GM18868 (cell line): Measurements from ENCODE around the gene TCTN1.
"Not testable (repeated sequence)": the region's sequence is repeated elsewhere in the genome, so short reads cannot be mapped to it uniquely, and the experiment has no call there.

Experiments used
- ATAC-seq: cut with Tn5 transposase; IDR thresholded peaks from one replicate; pipeline ENCODE4 v1.9.1; 2021; ENCODE audit warnings: mild to moderate bottlenecking, moderate library complexity; ENCODE audit not compliant: unreplicated experiment

TCTN1 gene

DNA sequence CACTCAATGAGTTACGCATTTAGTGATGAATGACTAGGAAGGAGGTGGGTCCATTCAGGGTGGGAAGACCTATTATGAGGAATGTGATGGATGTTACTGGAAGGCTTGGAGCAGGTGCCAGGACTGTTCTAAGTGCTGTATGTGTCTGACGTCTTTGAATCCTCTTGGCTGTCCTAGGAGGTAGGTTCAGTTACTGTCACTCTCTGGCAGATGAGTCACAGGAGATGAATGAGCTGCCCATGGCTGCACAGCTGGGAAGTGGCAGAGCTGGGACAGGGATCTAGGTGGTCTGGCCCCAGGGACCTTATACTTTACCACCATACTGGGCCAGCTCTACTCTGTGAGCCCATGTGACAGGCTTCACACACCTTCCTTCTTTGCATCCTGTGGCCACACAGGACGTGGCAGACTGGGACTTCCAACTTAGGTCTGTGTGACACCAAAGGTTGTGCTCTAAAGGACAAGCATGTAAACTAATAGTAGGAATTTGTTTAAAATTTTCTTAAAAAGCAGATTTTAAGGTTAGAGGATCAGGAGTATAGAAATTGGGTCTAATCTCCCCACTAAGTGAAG lies 24.0 kb downstream of the TCTN1 start:
- peak; percentile 44 for ATAC-seq

DNA sequence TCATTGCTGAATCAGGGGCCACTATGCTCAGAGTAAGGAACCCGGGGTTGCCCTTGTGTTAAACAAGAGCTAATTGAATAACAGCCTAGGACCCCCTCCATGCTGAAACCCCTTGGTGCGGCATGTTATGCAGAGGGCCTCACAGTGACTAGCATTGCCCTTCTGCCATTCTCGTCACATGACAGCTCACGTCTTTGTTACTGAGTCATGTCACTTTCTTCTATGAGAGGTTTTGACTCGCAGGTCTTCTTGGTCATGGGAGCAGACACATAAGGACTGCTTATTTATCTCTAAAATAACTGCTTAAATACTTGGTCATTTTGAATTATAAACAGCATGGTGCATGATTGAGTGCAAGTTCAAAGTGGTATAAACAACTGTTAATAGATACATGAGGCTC lies 24.9 kb downstream of the TCTN1 start:
- no peak for ATAC-seq

DNA sequence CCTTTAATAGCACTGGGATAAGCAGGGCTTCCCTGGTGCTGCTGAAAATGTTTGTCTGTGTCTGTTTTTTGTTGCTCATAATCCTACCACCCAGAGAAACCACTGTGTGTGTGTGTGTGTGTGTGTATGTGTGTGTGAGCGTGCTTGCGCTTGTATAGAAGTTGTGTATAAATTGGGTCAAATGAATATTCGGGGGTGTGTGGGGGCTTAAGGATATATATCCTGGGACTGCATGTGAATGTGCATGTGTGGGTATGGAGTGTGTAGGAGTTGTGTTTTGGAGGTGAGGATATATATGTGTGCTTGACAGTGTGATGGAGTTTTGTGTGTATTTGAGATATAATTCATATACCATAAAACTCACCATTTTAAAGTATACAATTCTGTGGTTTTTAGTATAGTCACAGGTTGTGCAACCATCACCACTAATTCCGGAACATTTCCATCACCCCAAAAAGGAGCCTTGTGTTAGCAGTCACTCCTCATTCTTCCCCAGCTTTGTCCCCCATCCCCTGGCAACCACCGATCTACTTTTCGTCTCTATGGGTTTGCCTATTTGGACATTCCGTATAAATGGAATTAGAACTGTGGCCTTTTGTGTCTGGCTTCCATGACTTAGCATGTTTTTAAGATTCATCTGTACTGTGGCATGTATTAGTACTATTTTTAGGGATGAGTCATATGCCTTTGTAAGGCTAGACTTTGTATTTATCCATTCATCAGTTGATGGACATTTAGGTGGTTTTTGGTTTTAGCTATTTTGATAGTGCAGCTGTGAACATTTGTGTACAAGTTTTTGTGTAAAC lies 25.6 kb downstream of the TCTN1 start:
- ATAC-seq = no peak

DNA sequence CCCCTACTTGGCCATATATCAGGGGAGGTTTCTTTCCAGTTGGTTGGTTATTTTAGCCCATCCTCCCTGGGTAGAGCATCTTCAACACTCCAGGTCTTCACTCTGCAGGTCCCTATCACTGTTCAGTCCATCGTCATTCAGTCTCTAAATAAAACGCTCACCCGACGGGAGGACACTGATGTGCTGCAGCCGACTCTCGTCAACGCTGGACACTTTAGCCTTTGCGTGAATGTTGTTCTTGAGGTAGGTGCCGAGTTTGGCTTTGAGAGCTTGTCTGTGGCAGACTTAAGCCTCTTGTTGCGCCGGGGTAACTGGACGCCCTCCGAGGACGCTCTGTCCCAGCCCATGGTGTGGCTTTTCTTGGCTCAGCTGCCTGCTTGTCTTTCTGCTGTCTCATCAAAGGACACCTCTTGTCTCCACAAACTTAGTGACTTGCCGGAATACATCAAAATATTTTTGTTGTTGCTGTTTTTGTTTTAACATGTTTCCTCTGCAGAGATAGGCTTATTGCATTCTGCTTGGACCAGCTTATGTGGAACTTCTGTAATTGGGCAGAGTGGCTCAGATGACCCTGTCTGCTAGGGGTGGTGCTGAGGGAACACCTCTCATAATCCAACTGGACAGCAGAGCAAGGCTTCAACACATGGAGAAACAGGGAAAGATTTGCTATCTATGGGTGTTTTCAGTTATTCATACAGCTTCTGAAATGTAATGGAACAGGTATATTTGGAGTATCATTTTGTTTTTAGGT lies 26.5 kb downstream of the TCTN1 start:
- no peak for ATAC-seq

DNA sequence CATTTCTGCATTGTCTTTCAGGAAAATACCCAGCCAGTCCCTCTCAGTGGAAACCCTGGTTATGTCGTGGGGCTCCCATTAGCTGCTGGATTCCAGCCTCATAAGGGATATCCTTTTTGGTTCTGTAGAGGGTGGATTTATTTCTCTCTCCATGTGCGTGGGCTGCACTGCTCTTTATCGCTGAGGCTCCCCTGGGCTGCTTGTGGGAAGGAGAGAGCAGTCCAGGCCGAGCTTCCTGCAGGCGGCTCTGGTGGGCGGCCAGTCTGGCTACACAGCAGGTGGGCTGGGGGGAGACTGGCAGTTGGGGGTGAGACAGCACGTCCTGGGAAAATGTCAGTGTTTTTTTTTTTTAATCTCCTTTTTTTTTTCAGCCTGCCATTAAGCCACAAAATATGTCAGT lies 27.6 kb downstream of the TCTN1 start:
- ATAC-seq = no peak

DNA sequence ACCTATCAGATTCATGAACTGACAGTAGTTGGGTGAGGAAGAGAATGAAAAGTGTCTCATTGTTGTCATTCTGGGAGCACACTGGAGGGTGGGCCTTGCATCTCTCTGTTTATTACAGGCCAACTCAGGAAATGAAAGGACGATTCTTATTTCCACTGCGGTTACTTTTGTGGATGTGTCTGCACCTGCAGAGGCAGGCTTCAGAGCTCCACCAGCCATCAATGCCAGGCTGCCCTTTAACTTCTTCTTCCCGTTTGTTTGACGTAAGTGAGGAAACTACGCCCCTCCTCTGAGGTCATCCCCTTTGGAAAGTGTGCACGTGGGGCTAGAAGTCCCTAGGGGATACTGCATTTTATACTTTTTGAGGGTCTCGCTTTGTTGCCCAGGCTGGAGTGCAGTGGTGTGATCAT lies 33.7 kb downstream of the TCTN1 start:
- ATAC-seq = peak; percentile 51

DNA sequence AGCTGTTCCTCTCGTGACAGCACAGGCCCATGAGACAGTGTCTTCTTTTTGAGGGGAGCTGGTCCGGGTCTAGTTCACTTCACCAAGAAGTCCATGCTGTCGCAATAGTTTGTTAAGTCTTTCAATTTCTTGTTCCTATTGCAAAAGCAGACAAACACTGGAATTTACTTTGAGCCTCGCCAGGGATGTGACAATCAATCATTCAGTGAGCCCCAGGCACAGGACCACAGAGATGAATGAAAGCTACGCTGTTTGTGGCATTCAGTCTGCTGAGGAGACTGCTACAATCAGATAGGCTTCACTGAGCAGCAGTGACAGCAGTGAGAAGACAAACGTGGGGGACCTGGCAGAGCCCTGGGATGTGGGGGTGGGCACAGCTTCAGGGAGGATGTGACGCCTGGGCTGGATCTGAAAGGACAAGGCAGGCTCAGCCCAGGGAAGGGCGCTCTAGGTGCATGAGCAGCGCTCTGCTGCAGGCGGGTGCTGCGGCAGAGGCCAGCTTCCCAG lies 35.5 kb downstream of the TCTN1 start:
- no peak for ATAC-seq

DNA sequence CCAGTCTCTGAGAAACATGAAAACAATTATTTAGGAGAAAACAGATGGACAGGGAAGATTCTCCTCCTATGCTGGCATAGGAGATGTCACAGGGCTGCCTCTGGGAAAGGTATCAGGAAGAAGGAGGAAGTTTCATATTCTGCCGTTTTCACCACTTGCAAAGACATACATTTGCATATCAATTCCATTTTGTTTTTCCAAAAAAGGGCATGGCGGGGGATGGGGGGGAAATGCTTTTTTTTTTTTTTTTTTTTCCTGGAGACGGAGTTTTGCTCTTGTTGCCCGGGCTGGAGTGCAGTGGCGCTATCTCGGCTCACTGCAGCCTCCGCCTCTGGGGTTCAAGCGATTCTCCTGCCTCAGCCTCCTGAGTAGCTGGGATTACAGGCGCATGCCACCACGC lies 40.3 kb downstream of the TCTN1 start:
- ATAC-seq = not testable (repeated sequence)

DNA sequence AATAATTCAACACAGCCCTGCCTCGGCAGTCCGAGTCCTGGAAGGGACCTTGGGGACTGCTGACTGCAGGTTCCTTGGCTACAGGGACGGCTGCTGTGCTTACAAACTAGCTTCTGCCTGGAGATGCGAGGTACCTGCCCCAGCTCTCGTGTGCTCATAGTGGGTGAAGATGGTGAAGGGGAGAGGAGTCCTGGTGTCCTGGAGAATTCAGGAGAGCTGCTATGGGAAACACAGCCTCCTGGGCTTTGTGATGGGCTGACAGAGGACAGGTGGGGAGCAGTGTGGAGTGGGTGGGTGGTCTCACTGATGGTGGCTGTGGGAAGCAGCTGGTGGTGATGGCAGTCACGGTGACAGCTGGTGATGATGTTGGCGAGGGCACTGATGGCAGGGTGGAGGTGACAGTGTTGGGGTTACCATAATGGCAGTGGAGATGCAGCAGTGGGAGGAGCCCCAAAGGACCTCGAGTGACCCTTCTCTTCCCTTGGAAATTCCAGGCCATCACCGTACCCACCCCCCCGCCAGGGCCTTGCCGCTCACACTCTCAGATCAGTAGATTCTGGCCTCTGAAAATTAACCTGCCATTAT lies 42.2 kb downstream of the TCTN1 start:
- no peak for ATAC-seq

DNA sequence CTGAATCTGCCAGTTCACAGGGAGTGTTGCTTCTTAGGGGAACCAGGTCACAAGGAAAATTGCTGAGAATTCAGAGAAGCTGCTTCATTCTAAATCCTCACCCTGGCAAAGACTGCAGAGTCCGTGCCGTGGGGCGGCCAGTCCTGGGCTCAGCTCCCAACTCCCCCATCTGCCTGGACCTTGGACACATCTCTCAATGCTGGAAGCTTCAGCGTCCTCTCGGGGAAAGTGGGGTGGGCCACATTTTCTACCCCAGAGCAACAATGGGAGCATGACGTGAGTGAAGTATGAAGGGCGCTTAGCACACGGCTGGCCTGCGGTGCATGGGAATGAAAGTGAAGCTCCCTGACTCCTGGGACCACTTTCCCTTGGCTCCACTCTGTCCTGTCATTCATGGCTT lies 43.8 kb downstream of the TCTN1 start:
- ATAC-seq = no peak

DNA sequence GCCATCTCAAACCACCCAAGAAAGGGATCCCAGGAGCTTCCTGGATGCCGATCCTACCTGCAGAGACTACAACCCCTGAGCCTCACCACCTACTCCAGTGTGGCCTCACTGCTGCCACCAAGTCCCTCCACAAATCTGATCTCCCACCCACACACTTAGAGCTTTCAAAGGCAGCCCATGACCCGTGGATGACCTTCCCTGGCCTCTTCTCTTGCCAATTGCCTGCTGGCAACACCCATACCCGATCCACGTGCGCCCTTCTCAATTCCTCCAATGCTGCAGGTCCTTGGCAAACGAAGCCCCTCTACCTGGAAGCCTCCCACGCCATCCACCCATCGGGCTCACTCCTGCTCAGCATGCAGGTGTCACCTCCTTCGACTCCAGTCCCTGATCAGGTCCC lies 44.3 kb downstream of the TCTN1 start:
- ATAC-seq = no peak

DNA sequence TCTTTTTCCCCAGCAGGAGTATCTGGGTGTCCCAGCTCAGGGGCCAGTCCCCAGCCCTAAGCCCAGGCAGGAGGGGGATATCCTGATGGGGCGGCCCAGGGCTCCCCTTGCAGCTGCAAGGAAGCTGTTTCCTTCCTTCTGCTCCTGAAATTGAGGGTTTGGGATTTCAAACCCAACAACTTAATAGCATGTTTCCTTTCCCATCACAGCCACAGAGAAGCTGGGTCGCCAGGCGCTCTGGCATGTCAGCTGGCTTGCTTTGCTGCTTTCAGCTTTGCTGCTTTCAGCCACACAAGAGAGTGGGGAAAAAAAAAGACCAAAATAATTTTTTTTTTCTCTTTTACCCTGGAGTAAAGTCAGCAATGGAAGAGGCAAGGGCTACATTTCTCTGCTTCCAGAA lies 44.9 kb downstream of the TCTN1 start:
- ATAC-seq = no peak

DNA sequence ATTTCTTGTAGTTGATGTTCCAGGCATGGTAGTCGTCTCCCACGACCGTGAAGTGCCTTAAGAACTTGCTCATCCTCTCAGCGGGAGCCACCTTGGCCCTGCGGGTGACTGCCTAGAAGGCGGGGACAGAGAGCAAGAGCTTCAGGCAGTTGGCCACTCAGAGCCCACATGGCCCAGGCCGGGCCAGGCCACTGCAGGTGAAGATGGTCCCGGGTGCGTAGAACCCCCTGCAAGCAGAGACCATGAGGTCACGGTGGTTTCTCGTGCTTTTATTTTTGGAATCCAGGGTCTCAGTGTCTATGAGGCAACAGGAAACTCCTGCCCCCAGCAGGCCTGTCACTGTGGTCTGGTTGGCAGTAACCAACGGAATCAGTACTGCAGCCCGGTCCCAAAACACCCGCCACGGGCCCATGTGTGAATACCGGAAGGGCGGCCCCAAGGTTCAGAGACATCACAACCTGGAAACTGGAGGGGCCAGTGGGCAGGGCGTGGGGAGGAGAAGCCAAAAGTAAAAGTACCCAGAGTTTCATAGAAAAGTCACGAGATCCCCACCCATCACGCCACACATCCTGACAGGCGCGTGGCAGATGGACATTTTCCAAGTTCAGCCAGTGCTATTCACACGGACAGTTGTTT lies 47.5 kb downstream of the TCTN1 start:
- ATAC-seq = peak; percentile 91

DNA sequence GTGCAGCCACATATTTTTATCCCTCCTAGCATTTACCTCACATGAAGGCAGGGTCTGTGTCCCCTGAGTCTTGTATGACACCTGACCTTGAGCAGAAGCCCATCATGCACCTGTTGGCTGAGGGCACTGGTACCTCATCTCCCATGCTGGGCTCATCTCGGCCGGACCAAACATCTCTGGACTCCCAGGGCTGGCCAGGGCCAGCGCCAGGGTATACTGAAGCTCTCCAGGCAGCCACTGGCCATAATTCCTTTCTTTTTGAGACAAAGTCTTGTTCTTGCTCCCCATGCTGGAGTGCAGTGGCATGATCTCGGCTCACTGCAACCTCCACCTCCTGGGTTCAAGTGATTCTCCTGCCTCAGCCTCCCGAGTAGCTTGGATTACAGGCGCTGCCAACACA lies 53.0 kb downstream of the TCTN1 start:
- no peak for ATAC-seq

DNA sequence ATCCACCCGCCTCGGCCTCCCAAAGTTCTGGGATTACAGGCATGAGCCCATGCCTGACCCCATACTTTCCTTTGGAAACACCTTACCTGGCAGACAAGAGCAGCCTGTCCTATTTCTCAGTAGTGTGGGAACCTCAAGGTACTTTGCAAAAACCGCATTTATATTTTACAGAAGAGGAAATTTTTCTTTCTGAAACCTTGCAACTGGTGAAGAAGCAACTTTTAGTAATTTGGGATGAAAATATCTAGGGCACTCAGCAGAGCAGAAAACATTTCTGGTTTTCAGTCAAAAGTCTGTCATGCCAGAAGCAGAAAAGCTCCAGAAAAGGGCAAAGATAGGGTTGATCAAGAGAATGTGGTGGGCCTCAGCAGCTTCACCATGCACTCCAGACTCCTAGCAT lies 53.7 kb downstream of the TCTN1 start:
- no peak for ATAC-seq

DNA sequence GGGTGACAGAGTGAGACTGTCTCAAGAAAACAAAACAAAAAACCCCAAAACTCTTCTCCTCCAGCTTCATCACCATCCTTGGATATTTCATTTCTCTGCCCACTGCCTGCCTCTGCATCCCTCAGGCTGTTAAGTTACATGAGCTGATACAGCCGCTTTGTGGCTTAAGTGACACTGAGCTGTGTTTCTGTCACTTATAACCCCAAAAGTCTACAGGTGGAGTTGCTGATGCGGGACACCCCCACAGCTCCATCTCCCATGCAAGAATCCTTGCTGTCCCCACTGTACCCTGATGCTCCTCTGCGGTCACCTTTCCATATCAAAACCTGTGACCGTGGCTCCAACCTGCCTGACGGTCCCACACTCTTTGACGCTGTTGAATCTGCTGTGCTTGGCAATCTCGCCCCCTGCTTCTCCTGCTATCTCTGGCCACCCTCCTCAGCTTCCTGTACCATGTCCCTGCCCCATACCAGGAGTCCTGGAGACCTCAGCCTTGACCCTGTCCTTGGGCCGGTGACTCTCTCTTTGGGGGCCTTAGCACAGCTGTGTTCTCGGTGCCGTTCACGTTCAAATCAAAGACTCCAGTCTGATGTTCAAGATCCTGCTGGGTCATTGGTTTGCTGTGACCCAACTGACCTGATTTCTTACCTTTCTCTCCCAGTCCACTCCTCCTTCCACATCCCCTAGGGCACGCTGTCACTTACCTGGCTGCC lies 54.7 kb downstream of the TCTN1 start:
- ATAC-seq = no peak

DNA sequence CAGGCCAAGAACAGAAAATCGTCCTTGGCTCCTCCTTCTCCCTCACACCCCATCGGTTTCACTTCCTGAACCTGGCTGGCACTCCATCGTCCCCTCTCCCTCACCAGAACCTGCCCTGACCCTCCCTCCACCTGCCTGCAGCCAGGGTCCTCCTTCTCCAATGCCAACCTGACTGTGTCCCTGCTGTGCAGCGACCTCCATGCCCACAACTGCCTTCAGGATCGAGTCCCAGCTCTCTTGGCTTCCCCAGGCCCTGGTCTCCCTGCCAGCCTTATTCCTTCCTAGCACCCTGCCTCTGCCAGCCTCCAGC lies 55.2 kb downstream of the TCTN1 start:
- peak; percentile 34 for ATAC-seq

DNA sequence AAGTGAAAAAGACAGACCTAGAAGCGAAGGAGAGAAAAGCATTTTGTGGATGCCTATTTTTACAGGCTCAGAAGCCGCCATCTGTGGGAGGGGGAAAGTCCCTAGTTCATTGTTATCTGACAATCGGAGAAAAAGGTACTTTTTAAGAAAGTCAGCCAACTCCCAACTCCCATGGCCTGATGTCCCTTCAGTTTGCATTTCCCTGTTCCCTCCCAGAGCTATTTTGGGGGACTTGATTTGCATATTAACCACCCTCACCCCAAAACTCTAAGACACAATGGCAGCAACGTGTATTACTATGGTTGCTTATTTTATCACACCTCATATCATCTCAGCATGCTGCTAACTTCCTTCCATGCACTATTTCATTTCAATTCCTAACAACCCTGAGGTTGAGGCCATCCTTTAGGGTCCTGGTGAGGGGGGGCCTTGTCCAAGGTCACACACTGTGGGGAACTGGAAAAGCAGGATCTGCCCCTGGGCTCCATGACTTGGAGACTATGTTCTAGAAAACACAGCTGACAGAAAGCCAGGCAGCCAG lies 56.3 kb downstream of the TCTN1 start:
- ATAC-seq = peak; percentile 56

DNA sequence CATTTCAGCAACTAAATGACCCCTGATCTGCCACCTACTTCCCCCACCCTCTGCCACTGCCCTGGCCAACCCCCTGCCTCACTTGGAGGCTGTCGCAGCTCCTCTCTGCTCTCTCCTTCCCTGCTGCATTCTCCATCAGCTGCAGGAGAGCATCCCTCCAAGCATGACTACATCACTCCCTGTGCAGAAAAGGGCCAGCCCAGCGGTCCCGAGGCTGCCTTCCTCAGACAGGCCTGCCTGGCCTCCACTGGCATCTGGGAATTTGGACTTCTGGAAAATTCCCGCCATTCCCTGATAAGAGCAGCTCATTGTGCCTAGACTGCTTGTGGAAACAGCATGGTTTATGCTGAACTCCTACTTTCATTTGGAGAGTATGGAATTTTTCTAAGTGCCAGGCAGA lies 62.2 kb downstream of the TCTN1 start:
- no peak for ATAC-seq

DNA sequence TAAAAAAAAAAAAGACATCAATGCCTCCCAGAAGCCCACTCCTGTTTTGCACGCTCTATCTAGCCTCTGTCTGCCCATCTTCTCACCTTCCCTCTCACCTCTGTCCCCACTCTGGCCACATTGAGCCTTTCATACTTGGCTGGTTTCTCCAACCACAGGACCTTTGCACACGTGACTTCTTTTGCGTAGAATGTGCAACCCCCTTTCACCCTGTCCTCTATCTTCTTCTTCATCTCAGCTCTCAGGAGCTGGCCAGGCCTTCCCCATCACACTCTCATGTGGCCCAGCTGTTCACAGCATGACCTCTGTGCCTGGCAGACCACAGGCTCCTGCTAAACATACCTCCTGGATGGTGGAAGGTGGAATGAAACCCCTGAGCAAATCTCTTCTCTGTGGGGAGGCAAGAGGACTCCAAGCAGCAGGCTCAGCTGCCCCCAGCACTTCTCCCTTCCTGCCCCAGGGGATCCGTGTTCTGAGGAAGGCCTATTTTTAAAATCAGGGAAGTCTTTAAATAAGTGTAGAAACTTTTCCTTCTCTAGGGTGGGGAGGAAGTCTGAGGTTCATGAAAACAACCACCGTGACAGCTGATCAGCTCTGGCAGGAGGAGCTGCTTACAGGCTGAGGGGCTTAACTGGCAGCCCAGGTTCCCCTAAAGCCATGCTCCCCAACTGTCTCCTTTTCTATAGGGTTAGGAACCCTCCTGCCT lies 63.4 kb downstream of the TCTN1 start:
- peak; percentile 69 for ATAC-seq
